H1 (cell line): ENCODE results near the gene DAGLA.

Experiments used
- BRCA1 ChIP-seq: IDR thresholded peaks from 2 replicates; pipeline ENCODE4 v1.6.1; 2012; ENCODE audit warnings: low read depth, low read length, improper control_type of control experiment
- CBX8 ChIP-seq: fragments of 300-800, 300-1000 bp; sonication (generic); IDR thresholded peaks from 2 replicates; pipeline ENCODE4 v1.7.1; 2016; ENCODE audit warnings: low read depth, low read length, borderline replicate concordance
- CHD1 ChIP-seq: IDR thresholded peaks from 2 replicates; pipeline ENCODE4 v1.6.1; 2012; ENCODE audit warnings: low read depth, low read length, improper control_type of control experiment
- TF ChIP-seq, protein P1 (sequence below): IDR thresholded peaks from 2 replicates; pipeline ENCODE4 v1.6.1; 2012; ENCODE audit warnings: inconsistent platforms
- TF ChIP-seq, protein P2 (sequence below), 3 experiments: IDR thresholded peaks; 1 replicate in 2 of 3; 2 replicates in 1 of 3; pipeline versions ENCODE4 v1.5.1 to v1.6.1; 2011; ENCODE audit warnings: low read length in 3 of 3, mild to moderate bottlenecking in 3 of 3, inconsistent platforms in 2 of 3, low read depth in 1 of 3, moderate library complexity in 1 of 3; ENCODE audit not compliant: insufficient read depth in 1 of 3; ENCODE audit errors: control extremely low read depth in 1 of 3

DNA sequence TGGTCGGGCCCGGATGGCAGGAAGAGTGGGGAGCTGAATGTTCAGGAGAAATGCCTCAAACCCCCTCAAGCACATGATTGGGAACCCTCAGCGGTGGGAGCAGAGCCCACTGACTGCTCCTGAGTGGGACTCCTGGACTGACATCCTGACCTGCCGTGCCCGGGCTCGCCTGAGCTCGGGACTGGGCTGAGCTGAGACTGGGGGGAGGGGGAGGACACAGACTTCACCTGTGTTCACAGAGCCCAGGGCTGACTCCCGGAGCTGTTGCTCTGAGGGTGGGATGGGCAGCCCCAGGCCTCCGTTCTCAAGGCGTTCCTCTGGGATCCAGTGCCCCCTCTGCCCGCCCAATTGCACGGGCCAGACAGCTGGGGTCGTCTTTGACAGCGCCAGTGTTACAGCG is 24.6 kb downstream of the DAGLA start:
- TF ChIP-seq BRCA1: no peak
- TF ChIP-seq, protein P1, sequence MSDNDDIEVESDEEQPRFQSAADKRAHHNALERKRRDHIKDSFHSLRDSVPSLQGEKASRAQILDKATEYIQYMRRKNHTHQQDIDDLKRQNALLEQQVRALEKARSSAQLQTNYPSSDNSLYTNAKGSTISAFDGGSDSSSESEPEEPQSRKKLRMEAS: no peak
- TF ChIP-seq, protein P2, sequence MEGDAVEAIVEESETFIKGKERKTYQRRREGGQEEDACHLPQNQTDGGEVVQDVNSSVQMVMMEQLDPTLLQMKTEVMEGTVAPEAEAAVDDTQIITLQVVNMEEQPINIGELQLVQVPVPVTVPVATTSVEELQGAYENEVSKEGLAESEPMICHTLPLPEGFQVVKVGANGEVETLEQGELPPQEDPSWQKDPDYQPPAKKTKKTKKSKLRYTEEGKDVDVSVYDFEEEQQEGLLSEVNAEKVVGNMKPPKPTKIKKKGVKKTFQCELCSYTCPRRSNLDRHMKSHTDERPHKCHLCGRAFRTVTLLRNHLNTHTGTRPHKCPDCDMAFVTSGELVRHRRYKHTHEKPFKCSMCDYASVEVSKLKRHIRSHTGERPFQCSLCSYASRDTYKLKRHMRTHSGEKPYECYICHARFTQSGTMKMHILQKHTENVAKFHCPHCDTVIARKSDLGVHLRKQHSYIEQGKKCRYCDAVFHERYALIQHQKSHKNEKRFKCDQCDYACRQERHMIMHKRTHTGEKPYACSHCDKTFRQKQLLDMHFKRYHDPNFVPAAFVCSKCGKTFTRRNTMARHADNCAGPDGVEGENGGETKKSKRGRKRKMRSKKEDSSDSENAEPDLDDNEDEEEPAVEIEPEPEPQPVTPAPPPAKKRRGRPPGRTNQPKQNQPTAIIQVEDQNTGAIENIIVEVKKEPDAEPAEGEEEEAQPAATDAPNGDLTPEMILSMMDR (IDR thresholded peaks at IDR 0.05; ENCODE audit: control extremely low read depth in 1 of 3, insufficient read depth in 1 of 3, low read depth in 1 of 3, low read length in 3 of 3): no peak
- no peak for TF ChIP-seq CHD1
- no peak for TF ChIP-seq CBX8
